IgD-negative memory B cell (primary cell): Measurements from ENCODE around the gene DIS3L2. TPM values are rescaled to one million over a fixed set of nuclear protein-coding genes. Genes with fewer than 3 reads are reported as not detected.

Experiments used
- polyA plus RNA-seq: library from polyadenylated mRNA; unstranded; fragments of 300-500 nt; fragmentation: Illumina TruSeq; gene quantifications from one replicate; pipeline ENCODE4 v1.2.3, GENCODE V29; 2021

Gene DIS3L2
- polyA plus RNA-seq, 1 donor from 2014 or later: 21.7 TPM

Other genes with a start within 250 kb of the DIS3L2 start
- 68.2 TPM for gene PDE6D, start 180.4 kb upstream of the DIS3L2 start, polyA plus RNA-seq
- 40.7 TPM for gene COPS7B, start 175.3 kb upstream of the DIS3L2 start, polyA plus RNA-seq
- gene NPPC, start 35.3 kb upstream of the DIS3L2 start, polyA plus RNA-seq: not detected